ENCODE data around the gene IFT27.

IFT27 gene

GRCh38 chr22:36781656-36782627 is 6.0 kb upstream of the IFT27 start:
- peak; percentile 82 for TF ChIP-seq CTCF (IDR thresholded peaks at IDR 0.05; ENCODE audit: low read depth, low read length)
- DNase-seq (ENCODE audit: extremely low read depth, low read depth) = peak; percentile 36

GRCh38 chr22:36778020-36778419 is 2.1 kb upstream of the IFT27 start:
- no peak for DNase-seq (ENCODE audit: extremely low read depth, low read depth)
- TF ChIP-seq CTCF (IDR thresholded peaks at IDR 0.05; ENCODE audit: low read depth, low read length) = no peak

GRCh38 chr22:36776722-36777121 is 803 bp upstream of the IFT27 start:
- DNase-seq (ENCODE audit: extremely low read depth, low read depth) = no peak
- TF ChIP-seq CTCF (IDR thresholded peaks at IDR 0.05; ENCODE audit: low read depth, low read length) = no peak

- TF ChIP-seq CTCF (IDR thresholded peaks at IDR 0.05; ENCODE audit: low read depth, low read length) = no peak
- DNase-seq (ENCODE audit: extremely low read depth, low read depth) = no peak
Measured at GRCh38 chr22:36775586-36775963, 344 bp downstream of the IFT27 start.

- peak; percentile 32 for TF ChIP-seq CTCF (IDR thresholded peaks at IDR 0.05; ENCODE audit: low read depth, low read length)
- DNase-seq (ENCODE audit: extremely low read depth, low read depth) = no peak
Measured at GRCh38 chr22:36773935-36774334, 2.0 kb downstream of the IFT27 start.

- no peak for TF ChIP-seq CTCF (IDR thresholded peaks at IDR 0.05; ENCODE audit: low read depth, low read length)
- no peak for DNase-seq (ENCODE audit: extremely low read depth, low read depth)
Measured at GRCh38 chr22:36772451-36772850, 3.5 kb downstream of the IFT27 start.

GRCh38 chr22:36771356-36772063 is 4.4 kb downstream of the IFT27 start:
- DNase-seq (ENCODE audit: extremely low read depth, low read depth) = no peak
- TF ChIP-seq CTCF (IDR thresholded peaks at IDR 0.05; ENCODE audit: low read depth, low read length) = no peak
